Daoy (cell line): ENCODE results near the gene DEFB115. TPM values are rescaled to one million over a fixed set of nuclear protein-coding genes. Genes with fewer than 3 reads are reported as not detected.
"Not testable (repeated sequence)": the region's sequence is repeated elsewhere in the genome, so short reads cannot be mapped to it uniquely, and the experiment has no call there.

ENCODE experiments used
- DNase-seq: peaks from one replicate; pipeline ENCODE4 v3.0.0-alpha.2; 2015; ENCODE audit warnings: low read depth
- total RNA-seq: library from RNA; depleted of rRNA; stranded (reverse); fragments of >200 nt; shearing (Covaris generic); gene quantifications from 2 replicates; pipeline ENCODE4 v1.2.3, GENCODE V29; 2014; rRNA removed

Gene DEFB115
- total RNA-seq = not detected in 2 replicates

GRCh38 chr20:31257364-31257763 lies at the start of gene DEFB115:
Gene DEFB115, plus strand, starts transcription at chr20:31257664. Its CDS starts 0 bp downstream, at chr20:31257664.
- DNase-seq = no peak

GRCh38 chr20:31236953-31237352 lies 20.5 kb upstream of the DEFB115 start:
- no peak for DNase-seq

- DNase-seq = no peak
Observed at GRCh38 chr20:31237763-31238162, 19.7 kb upstream of the DEFB115 start.

- DNase-seq = no peak
Observed at GRCh38 chr20:31239139-31239538, 18.3 kb upstream of the DEFB115 start.

GRCh38 chr20:31256959-31257358 lies 505 bp upstream of the DEFB115 start:
- DNase-seq = no peak

- no peak for DNase-seq
Observed at GRCh38 chr20:31260326-31260932, 3.0 kb downstream of the DEFB115 start.

GRCh38 chr20:31274441-31274840 lies 17.0 kb downstream of the DEFB115 start:
- DNase-seq = no peak

GRCh38 chr20:31278178-31278577 lies 20.7 kb downstream of the DEFB115 start:
- no peak for DNase-seq

- DNase-seq = not testable (repeated sequence)
Observed at GRCh38 chr20:31284964-31285363, 27.5 kb downstream of the DEFB115 start.

GRCh38 chr20:31308535-31309162 lies 51.2 kb downstream of the DEFB115 start, which contains the start of gene DEFB116:
Gene DEFB116, minus strand, starts transcription at chr20:31308585. Its CDS starts 0 bp downstream, at chr20:31308585.
- no peak for DNase-seq

Other genes starting within 250 kb of the DEFB115 start
- not detected in 2 replicates for gene DEFB116, start 50.9 kb downstream of the DEFB115 start, total RNA-seq
- not detected in 2 replicates for gene DEFB118, start 110.9 kb downstream of the DEFB115 start, total RNA-seq
- not detected in 2 replicates for gene DEFB119, start 132.9 kb downstream of the DEFB115 start, total RNA-seq
- not detected in 2 replicates for gene DEFB121, start 148.6 kb downstream of the DEFB115 start, total RNA-seq
- not detected in 2 replicates for gene DEFB123, start 183.0 kb downstream of the DEFB115 start, total RNA-seq
- gene DEFB124, start 217.5 kb downstream of the DEFB115 start, total RNA-seq = not detected in 2 replicates
- not detected in 2 replicates for gene REM1, start 217.6 kb downstream of the DEFB115 start, total RNA-seq